Ovary (tissue), 9 donors: Measurements from ENCODE around the gene PHACTR3. TPM values are rescaled to one million over a fixed set of nuclear protein-coding genes. Genes with fewer than 3 reads are reported as not detected.

ENCODE experiments used
- DNase-seq, 5 donors: peaks; one replicate each; pipeline ENCODE4 v3.0.0-alpha.2; 2019 to 2020
- H3K27ac ChIP-seq, 2 donors: fragments of 200-600 bp; one replicate each; pipeline versions ENCODE4 v1.5.1 to v1.8.0; 2019 to 2022
- H3K27me3 ChIP-seq: fragments of 200-600 bp; one replicate; pipeline ENCODE4 v1.8.0; 2022
- H3K36me3 ChIP-seq: fragments of 200-600 bp; sonication (generic); one replicate; pipeline ENCODE4 v1.5.1; 2019
- H3K4me1 ChIP-seq: one replicate; pipeline ENCODE4 v1.8.1; 2013; ENCODE audit warnings: mild to moderate bottlenecking, moderate library complexity; ENCODE audit not compliant: insufficient read depth
- H3K4me3 ChIP-seq: fragments of 200-600 bp; sonication (generic); one replicate; pipeline ENCODE4 v1.5.1; 2017
- H3K9me3 ChIP-seq, 2 donors: fragments of 200-600 bp in 1 of 2; sonication (generic) in 1 of 2; one replicate each; pipeline versions ENCODE4 v1.5.1 to v1.8.1; 2013 to 2019; ENCODE audit warnings: mild to moderate bottlenecking in 1 of 2, moderate library complexity in 1 of 2
- EP300 ChIP-seq: sonication (generic); formaldehyde crosslinking; IDR thresholded peaks from one replicate; pipeline ENCODE4 v1.6.1; 2017; ENCODE audit warnings: antibody characterized with exemption
- POLR2A ChIP-seq: fragments of 450-650 bp; IDR thresholded peaks from one replicate; pipeline ENCODE4 v1.6.1; 2017; ENCODE audit warnings: antibody characterized with exemption, mild to moderate bottlenecking, moderate library complexity
- WGBS, 3 donors: extraction: QIAGEN DNeasy Blood & Tissue Kit in 1 of 3; methylation state at CpG; one replicate each; pipeline versions ENCODE4 v1.1.5 to v1.1.7; 2013 to 2017; 5-methylcytosine and 5-hydroxymethylcytosine counted together
- intact Hi-C, 4 donors: fragments of 100-400 bp; cut with DNase I; formaldehyde crosslinking; loops; one replicate each; pipeline versions ENCODE4 v1.11.0 to v1.15.1; 2022 to 2023
- polyA plus RNA-seq, 2 donors: library from polyadenylated mRNA; stranded (reverse); fragments of 200-250 nt in 1 of 2; fragments of 350-450 nt in 1 of 2; fragmentation: Illumina TruSeq in 1 of 2; extraction: RNeasy Lipid Tissue Mini Kit (QIAGEN cat#74804) in 1 of 2; gene quantifications; one replicate each; pipeline ENCODE4 v1.2.3, GENCODE V29; 2013 to 2014
- total RNA-seq, 7 donors: library from RNA; depleted of rRNA in 2 of 7; stranded (reverse); fragments of >200 nt in 2 of 7; fragmentation: NEBNext Ultra II Directional in 3 of 7; extraction: Animal tissue kit (Norgen Biotek cat#: 25700) in 3 of 7; gene quantifications; one replicate each; pipeline versions ENCODE4 v1.1.0 to v1.2.4, GENCODE V29; 2016 to 2023
- TF ChIP-seq, protein P1 (sequence below), 3 donors: fragments of 450-650 bp in 2 of 3; fragments of 200-600 bp in 1 of 3; IDR thresholded peaks; one replicate each; pipeline versions ENCODE4 v1.5.1 to v1.8.0; 2016 to 2022; ENCODE audit warnings: antibody characterized with exemption in 3 of 3, mild to moderate bottlenecking in 1 of 3
- donor health status: DM: no; HTN: no; CAD: no; lungs with moderate emphysema.
- donor health status: DM: no; HTN: no; CAD: no.
- donor health status: Bipolar disorder and iron deficiency.
- donor health status: DM: yes; HTN: yes; CAD: no.
- donor health status: DM: no; HTN: no; CAD: no.
- donor health status: DM: yes; HTN: yes; CAD: no.

The PHACTR3 gene
- total and polyA plus RNA-seq, 9 donors: 5.7 to 19.0 (median 9.1) TPM

- intact Hi-C loops: no loop called here
- H3K9me3 ChIP-seq: no peaks in the 10 kb centered on the region
- WGBS, 3 donors: 78 to 87% (median 85%) methylated on average over 1 of the region's 1 CpG
- no peak overlapping the region for H3K4me3 ChIP-seq
- no peak for DNase-seq
- no peaks in the 10 kb centered on the region for H3K4me1 ChIP-seq
- H3K27ac ChIP-seq: no peak overlapping the region
- no peaks in the 10 kb centered on the region for H3K27me3 ChIP-seq
- TF ChIP-seq EP300: no peak
- TF ChIP-seq, protein P1, sequence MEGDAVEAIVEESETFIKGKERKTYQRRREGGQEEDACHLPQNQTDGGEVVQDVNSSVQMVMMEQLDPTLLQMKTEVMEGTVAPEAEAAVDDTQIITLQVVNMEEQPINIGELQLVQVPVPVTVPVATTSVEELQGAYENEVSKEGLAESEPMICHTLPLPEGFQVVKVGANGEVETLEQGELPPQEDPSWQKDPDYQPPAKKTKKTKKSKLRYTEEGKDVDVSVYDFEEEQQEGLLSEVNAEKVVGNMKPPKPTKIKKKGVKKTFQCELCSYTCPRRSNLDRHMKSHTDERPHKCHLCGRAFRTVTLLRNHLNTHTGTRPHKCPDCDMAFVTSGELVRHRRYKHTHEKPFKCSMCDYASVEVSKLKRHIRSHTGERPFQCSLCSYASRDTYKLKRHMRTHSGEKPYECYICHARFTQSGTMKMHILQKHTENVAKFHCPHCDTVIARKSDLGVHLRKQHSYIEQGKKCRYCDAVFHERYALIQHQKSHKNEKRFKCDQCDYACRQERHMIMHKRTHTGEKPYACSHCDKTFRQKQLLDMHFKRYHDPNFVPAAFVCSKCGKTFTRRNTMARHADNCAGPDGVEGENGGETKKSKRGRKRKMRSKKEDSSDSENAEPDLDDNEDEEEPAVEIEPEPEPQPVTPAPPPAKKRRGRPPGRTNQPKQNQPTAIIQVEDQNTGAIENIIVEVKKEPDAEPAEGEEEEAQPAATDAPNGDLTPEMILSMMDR (IDR thresholded peaks at IDR 0.05): no peak
- no peak for TF ChIP-seq POLR2A
- H3K36me3 ChIP-seq: no peaks in the 10 kb centered on the region
These were observed 186.0 kb downstream of the PHACTR3 start for GRCh38 chr20:59790346-59790745.

- DNase-seq: no peak
- Histone ChIP-seq H3K9me3 (peaks cover 0 to 4% of the 10 kb centered on the region in 2 donors), H3K4me3 (no peak overlapping the region), H3K4me1 (no peaks in the 10 kb centered on the region), H3K36me3 (no peaks in the 10 kb centered on the region), H3K27me3 (no peaks in the 10 kb centered on the region), H3K27ac (no peak overlapping the region)
- TF ChIP-seq EP300 (no peak), POLR2A (no peak)
- TF ChIP-seq, protein P1 (IDR thresholded peaks at IDR 0.05): no peak
- intact Hi-C loops: no loop called here
- 96 to 98% (median 97%) methylated on average over 1 of the region's 1 CpG for WGBS, 3 donors
These were observed 188.0 kb downstream of the PHACTR3 start for GRCh38 chr20:59792300-59792699.

DNA sequence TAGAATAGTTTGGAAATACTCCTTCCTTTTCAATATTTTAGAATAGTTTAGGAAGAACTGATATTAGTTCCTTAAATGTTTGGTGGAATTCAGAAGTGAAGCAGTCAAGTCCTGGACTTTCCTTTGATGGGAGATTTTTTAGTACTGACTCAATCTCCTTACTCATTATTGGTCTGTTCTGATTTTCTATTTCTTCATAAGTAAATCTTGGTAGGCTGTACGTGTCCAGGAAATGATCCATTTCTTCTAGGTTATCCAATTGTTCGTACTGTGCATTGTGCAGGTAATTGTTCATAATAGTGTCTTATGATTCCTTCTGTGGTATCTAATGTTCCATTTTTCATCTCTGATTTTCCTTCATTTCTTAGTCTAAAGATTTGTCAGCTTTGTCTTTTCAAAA lies 190.2 kb downstream of the PHACTR3 start:
- Histone ChIP-seq H3K27me3 (no peaks in the 10 kb centered on the region), H3K4me3 (no peak overlapping the region), H3K4me1 (no peaks in the 10 kb centered on the region), H3K36me3 (no peaks in the 10 kb centered on the region), H3K9me3 (peaks cover 0 to 4% of the 10 kb centered on the region in 2 donors), H3K27ac (no peak overlapping the region)
- intact Hi-C loops: no loop called here
- WGBS, 3 donors: 78 to 88% (median 81%) methylated on average over 2 of the region's 2 CpGs
- TF ChIP-seq, protein P1 (IDR thresholded peaks at IDR 0.05): no peak
- TF ChIP-seq EP300: no peak
- no peak for TF ChIP-seq POLR2A
- no peak for DNase-seq

- Histone ChIP-seq H3K36me3 (no peaks in the 10 kb centered on the region), H3K4me3 (no peak overlapping the region), H3K9me3 (peaks cover 0 to 4% of the 10 kb centered on the region in 2 donors), H3K27me3 (no peaks in the 10 kb centered on the region), H3K27ac (no peak overlapping the region), H3K4me1 (no peaks in the 10 kb centered on the region)
- TF ChIP-seq POLR2A (no peak), EP300 (no peak)
- TF ChIP-seq, protein P1 (IDR thresholded peaks at IDR 0.05): no peak
- intact Hi-C loops: no loop called here
- 60 to 80% (median 66%) methylated on average over 1 of the region's 1 CpG for WGBS, 3 donors
- DNase-seq: no peak
These were observed 196.0 kb downstream of the PHACTR3 start for GRCh38 chr20:59800309-59800708.
